Anterior cingulate cortex (tissue), 58 donors: ENCODE measurements around the gene MROH2B.

Experiments
- DNase-seq, 58 donors: peaks; one replicate each; lab custom pipeline; 2025; lab: John Stamatoyannopoulos, UW

MROH2B gene

DNA sequence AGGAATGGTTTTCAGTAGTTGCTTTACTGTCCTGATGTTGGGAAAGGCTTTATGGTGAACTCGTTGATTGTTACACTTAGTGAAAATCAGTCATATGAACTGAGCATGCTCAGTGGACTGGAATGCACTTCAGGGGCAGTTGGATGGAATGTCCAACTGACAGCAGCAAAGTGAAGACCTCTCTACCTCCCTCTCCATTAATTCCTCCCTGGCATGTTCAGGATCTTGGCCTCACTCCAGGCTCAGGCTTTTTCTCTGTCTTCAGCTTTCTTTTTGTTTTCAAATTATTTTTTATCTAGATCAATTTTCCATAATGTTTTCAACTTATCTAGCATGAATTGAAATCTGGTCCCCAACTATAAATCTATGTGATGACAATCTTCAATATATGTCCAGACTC is at the start of gene MROH2B:
Gene MROH2B, minus strand, starts transcription at position 101 of the 400 bp plus-strand sequence. CDS start 490 bp downstream, outside the sequence.
- DNase-seq: no peak

DNA sequence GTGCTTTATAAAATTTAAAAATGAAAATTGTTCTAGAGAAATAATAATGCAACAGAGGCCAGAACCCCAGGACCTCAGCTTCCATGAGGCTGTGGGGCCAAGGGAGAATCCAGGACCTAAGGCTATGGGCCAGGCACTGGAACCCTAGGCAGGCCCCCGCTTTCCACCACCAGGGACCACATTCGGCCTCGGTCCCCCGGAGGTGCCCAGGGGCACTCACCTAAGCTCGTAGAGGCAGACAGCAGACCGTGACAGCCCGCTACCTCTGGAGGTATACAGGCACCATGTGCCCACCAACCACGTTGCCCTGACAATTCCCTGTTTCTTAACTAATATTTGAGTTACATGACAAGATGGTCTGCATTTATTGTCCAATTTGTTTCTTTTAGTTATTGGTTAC is 49.5 kb upstream of the MROH2B start:
- DNase-seq: no peak

DNA sequence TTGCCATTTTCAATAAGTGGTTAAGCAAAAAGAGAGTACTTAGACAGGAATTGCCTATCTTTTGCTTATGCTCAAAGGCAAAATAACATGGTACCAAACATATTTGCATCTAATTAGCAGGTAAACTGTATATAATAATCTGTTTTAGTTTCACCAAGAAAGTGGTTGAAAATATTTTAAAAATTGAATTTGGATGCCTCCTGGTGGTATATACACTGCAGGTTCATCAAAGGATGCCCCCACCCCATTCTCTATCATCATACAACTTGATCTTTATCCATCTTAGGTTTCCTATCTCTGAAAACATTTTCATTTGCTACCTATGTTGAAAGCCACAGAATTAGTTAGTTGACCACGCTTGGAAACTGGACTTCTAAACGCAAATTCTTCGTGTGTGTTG is 47.0 kb upstream of the MROH2B start:
- DNase-seq: no peak

DNA sequence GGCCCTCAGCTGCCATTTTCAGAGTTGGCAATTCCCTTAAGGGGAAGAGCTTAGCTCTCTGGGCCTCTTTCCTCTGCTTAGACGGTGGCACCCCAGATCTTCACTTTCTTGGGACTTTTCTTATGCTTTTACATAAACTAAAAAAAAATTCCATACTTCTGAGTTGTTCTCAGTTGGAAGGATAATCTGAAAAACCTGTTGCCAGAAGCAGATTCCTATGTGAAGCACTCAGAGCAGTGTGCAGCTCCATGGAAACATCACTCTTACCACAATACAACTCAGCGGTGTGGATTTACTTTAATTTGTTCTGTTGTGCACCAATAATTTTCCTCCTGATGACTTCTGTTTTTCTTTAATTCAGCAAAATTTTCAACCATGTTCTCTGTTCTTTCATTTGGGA is 44.1 kb upstream of the MROH2B start:
- DNase-seq: no peak

DNA sequence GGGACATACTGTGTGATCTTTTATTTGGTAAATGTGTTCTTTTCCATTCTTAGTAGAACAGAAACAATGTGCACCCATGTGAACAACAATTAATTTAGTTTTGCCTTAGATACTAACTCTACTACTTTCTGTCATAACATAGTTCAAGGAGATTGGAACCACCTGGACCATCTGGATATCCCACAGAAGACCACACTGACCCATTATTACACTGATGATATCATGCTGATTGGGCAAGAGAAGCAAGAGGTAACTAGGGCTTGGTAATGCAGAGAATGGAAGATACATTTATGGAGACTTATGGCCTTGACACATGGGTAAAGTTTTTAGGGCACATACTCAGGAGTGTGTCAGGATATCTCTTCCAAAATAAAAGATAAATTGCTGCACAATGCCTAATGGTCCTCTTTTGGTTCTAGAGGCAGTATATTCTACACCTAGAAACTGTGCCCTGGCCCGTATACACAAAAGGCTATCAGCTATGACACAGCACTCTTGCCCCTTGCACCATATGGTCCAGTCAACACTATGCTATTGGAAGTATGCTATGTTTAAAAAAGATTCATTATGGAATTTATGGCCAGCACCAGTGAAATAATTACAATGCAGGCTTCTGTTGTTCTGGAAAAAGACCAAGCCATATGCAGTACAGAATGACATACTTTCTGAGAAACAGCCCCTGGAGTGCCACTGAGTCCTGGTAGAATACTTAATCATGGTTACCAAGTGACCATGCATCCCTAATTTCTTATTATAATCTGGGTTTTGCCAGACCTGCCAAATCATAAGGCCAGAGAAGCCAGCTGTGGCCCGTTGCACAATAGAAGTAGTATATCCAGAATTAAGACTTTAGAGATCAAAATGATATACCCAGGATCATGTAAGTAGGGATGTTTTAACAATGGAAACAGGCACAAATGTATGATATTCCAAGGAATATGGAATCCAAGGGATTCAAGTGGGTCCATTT is 41.6 kb upstream of the MROH2B start:
- no peak for DNase-seq

DNA sequence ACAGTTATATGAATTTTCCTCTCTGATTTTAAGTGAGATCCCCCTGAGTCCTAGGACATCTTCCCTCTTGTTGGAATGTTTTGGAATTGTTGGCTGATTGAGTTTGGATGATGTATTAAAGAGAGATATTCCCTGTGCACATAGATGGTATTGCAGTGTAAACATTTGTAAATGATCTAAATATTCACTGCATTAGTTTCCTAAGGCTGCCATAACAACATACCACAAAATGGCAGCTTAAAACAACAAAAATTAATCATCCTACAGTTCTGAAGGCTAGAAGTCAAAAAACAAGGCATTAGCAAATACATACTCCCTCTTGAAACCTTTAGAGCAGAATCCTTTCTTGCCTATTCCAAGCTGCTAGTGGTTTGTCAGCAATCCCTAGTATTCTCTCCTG is 38.0 kb upstream of the MROH2B start:
- DNase-seq: no peak

DNA sequence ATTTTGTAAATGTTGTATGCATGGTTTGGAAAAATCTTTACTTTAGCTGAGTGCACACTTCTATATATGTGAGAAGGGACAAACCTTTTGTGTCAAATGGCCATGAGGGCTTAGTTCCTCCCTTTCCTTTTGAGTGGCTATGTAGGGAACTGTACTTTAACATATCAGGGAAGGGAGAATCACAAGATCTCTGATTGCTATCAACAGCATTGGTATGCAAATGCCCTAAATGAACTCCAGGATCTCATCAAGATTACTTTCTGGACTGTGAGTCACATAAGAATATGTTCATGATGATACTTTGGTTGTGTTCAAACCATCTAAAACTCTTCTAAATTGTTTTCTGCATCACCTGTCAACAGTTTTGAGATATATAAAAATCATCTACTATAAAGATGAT is 31.2 kb upstream of the MROH2B start:
- DNase-seq: no peak

DNA sequence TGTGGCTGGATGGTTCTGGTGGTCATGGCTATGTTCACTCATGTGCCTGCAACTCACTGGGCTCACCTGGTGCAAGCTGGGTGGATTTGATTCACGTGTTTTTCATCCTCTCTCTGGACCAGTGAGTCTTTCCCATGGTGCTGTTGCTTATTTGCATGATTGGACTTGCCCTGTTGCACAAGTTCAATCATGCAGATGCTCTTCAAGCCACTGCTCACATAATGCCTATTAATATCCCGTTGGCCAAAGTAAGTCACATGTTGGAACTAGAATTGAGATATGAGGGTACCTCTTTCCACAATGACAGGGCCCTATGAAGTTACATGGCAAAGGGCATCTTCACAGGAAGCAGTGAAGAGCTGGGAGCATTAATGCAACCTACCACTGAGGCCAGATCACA is 26.5 kb upstream of the MROH2B start:
- DNase-seq: no peak

DNA sequence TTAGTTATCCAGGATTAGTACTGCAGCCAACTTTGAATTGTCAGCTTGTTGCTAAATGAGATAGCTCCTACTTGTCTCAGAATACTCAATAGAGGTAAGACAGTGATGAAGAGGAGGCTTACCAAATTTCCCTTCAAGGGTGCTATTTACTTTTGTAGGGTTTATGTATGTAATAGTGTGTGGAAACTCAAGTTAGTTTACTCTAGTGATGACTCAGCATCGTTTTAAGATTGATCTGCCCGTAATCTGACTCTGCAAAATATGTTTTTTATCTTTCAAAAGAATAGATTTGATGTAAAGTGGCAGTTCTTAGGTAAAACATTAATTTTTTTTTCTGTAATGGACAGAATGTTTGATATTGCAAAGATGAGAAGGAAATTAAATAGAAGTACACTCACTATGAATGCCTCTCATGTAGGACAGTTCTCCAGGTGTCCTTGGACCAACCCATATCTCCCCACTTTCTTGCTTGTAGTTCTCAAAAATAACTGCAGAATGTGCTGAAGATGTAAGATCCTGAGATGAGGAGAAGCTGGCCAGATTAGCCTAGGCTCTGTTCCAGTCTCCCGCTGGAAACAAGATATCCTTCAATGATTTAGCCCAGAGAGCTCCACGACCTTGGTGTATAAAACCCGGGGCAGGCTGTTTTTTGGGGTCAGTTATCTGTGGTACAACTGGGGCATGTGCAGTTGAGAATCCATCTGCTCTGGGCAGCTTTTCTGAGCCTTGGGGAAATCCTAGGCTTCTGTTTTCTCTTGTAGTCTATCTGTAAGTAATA is 24.4 kb upstream of the MROH2B start:
- no peak for DNase-seq

DNA sequence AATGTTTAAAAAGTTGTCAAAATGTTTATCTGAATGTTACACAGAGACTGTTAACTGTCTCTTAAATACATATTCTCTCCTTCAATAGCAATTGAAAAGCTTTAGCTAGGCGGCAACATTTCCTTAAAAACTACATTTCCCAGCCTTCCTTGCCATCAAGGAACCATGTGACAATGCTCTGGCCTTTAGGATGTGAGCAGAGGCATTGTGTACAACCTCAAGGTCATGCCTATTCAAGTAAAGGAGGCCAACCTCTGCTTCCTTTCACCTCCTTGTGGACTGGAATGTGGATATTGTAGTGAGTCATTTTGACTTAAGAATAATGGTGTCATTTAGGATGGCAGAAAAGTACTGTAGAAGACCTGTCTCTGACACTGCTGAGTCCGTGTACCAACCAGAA is 23.7 kb upstream of the MROH2B start:
- DNase-seq: no peak

DNA sequence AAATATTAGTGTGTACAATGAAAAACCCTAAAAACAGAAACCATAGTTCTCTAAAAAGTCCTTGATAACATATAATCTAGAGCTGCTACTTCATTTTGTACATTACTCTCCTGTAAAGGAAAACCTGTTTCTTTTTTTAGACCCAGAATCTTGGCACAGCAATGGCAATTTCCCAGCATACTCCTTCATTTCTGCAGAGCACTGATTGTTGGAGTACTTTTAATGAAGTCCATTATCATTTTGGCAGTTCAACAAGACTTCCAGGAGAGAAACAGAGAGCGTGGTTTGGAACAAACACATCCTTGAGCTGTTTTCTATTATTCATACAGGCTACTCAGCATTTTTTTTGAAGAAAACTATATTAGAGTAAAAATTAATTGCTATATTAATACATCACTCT is 22.7 kb upstream of the MROH2B start:
- DNase-seq: no peak

DNA sequence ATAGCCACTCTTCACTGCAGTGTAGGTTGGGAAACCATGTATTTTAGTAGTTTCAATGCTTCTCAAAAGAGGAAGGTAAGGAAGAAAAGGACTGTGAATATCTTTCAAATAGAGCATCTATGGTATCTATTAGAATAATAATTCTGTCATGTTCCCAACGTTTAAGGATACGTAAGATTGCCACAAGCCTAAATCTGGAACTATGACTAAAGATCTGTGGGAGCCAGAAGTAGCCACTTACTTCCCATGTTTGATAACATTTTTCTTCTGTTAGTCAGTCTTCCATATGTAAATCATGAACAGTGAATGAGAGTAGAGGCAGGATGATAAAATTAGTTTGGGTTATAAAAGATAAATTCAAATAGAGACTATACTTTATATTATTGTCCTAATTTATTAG is 16.3 kb upstream of the MROH2B start:
- no peak for DNase-seq

DNA sequence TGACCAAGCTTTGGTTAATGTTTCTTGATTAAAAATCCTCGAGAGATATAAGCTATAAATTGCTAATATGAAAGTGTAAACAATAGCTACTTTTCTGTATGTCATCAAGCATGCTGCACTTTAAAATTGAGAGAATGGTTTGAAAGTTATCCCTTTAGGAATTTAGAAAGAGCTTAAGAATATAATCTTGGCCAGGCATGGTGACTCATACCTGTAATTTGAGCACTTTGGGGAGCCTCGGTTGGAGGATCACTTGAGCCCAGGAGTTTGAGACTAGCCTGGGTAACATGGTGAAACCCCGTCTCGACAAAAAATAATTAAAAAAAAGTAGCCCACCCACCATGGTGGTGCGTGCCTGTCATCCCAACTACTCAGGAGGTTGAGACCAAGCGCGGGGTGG is 12.2 kb upstream of the MROH2B start:
- no peak for DNase-seq

DNA sequence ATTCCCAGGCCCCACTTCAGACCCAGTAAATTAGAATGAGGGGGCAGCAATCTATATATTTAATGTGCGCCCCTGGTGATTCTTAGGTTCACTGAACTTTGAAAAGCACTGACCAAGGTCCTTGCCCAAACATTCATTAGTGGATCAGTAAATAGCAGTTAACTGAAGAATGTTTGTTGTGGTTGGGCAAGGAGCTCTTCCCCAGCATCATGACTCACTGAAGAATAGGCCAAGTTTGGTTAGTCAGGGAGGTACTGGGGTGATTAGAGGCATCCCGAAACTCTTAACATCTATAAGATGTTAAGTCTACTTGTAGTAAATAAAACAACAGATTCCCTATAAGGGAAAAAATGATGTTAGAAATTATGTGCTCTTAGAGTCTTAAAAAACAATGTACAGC is 833 bp upstream of the MROH2B start:
- no peak for DNase-seq

DNA sequence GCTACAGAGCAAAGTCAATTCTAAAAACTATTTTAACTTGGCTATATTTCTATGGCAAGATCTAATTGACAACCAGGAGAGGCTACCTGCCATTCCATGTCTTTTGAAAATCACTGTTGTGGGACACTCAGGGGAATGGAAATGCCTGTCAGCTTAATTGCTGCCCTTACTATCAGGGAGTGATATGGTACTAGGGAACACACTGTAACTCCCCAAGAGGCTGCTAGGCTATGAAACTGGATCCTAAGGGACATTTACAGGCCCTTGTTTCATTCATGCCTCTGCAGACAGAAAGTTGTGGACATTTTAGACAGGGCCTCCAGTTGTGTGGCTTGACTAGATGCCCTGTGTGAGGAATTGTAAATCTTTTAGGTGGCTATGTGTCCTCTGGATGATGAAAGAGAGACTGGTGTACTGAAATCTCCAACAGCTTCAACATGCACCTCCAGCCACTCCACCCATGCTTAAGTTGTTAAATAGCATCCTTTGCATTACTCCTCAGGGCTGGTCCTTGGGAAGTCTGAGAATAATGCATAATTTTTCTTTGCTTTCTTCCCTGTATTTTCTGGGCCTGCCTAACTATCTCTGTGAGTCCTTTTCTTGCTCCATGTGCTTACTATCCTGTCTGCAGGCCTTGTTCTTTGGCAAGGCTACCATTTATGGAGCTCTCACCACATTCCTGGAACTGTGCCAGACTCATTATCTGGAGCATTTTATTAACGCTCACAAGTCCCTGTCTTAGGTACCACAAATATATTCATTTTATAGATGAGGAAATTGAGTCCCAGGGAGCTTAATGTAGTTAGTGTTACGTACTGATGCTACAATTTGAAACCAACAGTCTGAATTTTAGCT is 3.2 kb downstream of the MROH2B start:
- no peak for DNase-seq

DNA sequence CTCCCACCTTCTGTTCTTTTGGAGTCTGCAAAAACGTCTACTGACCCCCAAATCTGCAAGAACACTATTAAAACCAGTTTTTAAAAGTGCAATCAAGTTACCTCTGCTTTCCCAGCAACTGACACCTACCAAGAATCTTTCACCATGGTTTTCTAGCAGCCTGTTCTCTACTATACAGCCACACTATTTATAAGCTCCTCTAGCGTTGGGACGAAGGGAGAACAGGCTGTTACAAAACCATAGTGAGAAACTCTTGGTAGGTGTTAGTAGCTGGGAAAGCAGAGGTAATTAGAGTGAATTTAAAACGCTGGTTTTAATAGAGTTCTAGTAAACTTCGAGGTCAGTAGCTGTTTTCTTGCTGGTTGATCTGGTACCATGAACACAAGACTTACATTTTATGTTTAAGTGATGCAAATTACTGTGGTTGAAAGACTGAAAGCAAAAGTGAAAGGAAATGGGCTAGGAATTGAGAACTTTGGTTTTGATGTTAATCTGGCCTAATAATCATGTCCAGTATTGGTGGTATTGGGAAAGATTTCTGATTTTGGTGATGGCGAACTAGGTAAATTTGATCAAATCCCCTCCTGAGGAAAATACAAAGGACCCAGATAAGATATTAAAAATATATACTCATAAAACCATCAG is 5.3 kb downstream of the MROH2B start:
- no peak for DNase-seq

DNA sequence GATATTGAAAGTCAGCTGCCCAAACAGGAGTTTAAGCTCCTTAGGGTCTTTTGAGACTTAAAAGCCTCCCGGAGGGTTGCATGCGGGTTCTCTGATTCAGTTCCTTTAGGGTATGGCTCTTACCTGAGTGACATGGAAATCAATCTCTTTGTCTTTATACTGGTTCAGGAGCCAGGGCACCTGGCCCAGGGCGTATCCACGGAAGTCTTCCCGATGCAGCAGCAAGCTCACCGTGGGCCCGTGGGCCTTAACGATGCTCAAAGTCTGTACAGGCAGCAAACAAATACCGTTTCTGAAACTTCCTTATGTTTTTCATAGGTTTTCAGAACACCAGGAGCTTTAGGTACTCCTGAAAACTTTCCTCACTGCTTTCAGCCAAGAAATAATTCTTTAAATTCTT is 13.2 kb downstream of the MROH2B start:
- DNase-seq: no peak

DNA sequence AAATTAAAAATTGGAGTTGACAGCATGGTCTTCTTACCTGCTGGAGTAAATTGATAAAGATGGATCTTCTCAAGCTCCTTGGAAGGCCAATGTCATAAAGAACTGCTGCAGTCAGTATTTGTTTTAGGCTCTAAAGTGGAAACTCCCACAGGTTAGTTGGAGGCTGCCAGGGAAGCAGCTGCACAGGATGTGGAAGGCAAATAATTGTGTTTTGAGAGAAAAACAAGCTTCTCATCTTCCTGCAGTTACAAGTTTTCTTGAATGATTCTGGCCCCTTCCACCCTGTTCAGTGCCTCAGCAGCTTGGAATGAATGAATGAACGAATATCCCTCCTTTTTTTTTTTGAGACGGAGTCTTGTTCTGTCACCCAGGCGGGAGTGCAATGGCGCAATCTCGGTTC is 13.9 kb downstream of the MROH2B start:
- no peak for DNase-seq

DNA sequence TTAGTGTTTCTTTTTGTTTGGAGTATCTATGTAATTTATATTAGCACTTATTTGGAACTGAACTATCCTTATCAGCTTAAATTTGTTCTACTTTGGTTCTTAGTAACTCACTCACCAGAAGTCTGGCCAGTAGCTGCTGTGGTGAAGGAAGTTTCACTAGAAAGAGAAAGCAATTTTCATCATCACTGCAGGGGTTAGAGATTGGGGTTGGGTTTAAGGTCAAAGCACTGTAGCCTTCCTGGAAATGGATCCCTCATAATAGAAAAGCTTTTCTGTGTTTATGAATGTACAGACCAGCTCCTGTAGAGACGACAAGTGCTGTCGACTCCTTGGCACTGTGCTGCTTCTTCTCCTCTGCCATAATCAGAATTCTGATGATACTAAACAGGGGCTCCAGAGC is 22.2 kb downstream of the MROH2B start:
- DNase-seq: no peak

DNA sequence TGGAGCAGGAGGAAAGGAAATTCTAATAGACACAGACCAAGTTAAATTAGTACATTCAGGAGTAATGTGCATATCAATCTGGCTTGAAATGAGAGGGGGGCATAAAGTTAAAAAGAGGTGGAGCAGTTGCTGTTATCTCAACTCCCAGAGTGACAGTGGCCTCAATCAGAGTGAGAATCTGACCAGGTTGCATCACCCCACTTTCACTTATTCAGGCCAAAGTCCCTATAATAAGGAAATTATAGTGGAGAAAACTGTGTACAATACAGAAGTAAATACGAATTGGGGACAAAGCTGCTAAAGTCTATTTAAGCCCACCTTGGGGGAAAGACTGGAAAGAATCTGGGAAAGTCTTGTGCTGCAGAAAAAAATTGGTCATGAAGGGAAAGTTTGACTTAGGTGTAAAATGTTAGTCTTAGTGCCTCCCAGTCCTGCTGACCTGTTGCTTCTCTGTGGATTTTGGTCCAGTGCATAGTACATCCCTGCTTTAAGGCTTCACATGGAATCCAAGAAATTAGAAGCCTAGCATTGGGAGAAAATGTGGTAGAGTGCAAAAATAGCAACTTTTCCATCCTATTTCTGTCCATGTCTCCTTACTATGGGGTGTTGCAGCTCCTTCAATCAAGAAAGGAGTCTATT is 27.9 kb downstream of the MROH2B start:
- no peak for DNase-seq
